ENCODE results near the gene SERP2.

DNA sequence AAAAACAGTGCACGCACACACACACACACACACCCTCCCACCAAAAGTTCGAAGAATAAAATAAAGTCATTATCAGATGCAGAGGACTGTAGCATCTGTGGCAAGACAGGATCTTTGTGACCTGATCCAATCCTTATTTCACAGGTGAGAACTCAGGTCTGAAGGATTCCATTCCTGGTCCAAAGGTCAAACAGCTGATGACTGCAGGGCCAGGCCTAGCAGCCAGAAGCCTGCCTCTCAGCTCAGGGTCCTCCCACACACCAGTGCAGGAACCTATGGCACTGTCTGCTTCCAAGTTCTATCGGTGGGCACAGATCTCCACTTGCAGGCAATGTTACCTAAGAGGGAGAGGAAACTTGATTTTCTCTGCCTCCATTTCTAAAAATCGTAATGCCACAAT lies 57.5 kb downstream of the SERP2 start:
- TF ChIP-seq, protein P1, sequence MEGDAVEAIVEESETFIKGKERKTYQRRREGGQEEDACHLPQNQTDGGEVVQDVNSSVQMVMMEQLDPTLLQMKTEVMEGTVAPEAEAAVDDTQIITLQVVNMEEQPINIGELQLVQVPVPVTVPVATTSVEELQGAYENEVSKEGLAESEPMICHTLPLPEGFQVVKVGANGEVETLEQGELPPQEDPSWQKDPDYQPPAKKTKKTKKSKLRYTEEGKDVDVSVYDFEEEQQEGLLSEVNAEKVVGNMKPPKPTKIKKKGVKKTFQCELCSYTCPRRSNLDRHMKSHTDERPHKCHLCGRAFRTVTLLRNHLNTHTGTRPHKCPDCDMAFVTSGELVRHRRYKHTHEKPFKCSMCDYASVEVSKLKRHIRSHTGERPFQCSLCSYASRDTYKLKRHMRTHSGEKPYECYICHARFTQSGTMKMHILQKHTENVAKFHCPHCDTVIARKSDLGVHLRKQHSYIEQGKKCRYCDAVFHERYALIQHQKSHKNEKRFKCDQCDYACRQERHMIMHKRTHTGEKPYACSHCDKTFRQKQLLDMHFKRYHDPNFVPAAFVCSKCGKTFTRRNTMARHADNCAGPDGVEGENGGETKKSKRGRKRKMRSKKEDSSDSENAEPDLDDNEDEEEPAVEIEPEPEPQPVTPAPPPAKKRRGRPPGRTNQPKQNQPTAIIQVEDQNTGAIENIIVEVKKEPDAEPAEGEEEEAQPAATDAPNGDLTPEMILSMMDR (conservative IDR thresholded peaks at IDR 0.05 in 1 of 2, IDR thresholded peaks at IDR 0.05 in 1 of 2; ENCODE audit: low read depth in 1 of 2, low read length in 2 of 2): no peak
- no peak for TF ChIP-seq EZH2 (IDR thresholded peaks at IDR 0.05; ENCODE audit: low read length, missing control alignments)

Measured in fibroblast of lung (primary cell).